Fibroblast of lung (primary cell): Measurements from ENCODE around the gene SHANK2. TPM values are rescaled to one million over a fixed set of nuclear protein-coding genes. Genes with fewer than 3 reads are reported as not detected.

Experiments
- DNase-seq, 2 donors: peaks; one replicate each; pipeline versions ENCODE4 v3.0.0 to v3.0.0-alpha.2; 2010; ENCODE audit warnings: low read depth in 2 of 2
- H2AFZ ChIP-seq: 2 replicates; pipeline ENCODE4 v1.5.1; 2012; ENCODE audit warnings: low read length, control low read depth, inconsistent platforms
- H3K27ac ChIP-seq: 2 replicates; pipeline ENCODE4 v1.5.1; 2011; ENCODE audit warnings: low read length, control low read depth; ENCODE audit not compliant: insufficient read depth
- H3K27me3 ChIP-seq: 2 replicates; pipeline ENCODE4 v1.5.1; 2011; ENCODE audit warnings: mild to moderate bottlenecking, low read length; ENCODE audit not compliant: control insufficient read depth, insufficient read depth
- H3K36me3 ChIP-seq: 2 replicates; pipeline ENCODE4 v1.5.1; 2011; ENCODE audit warnings: low read length; ENCODE audit not compliant: control insufficient read depth, insufficient read depth
- H3K4me1 ChIP-seq: 2 replicates; pipeline ENCODE4 v1.5.1; 2011; ENCODE audit warnings: low read length; ENCODE audit not compliant: control insufficient read depth, insufficient read depth; ENCODE audit errors: extremely low read depth
- H3K4me2 ChIP-seq: 2 replicates; pipeline ENCODE4 v1.5.1; 2011; ENCODE audit warnings: low read length, control low read depth; ENCODE audit not compliant: insufficient read depth; ENCODE audit errors: extremely low read depth
- H3K4me3 ChIP-seq, 4 experiments: fragments of 200-600 bp in 1 of 4; sonication (generic) in 1 of 4; replicated peaks in 1 of 4; 2 replicates each; pipeline ENCODE4 v1.5.1; 2011 to 2016; ENCODE audit warnings: low read length in 4 of 4, low read depth in 3 of 4, mild to moderate bottlenecking in 3 of 4, control low read depth in 2 of 4, inconsistent platforms in 1 of 4, mixed read lengths in 1 of 4; ENCODE audit not compliant: insufficient read depth in 1 of 4; ENCODE audit errors: control extremely low read depth in 1 of 4
- H3K79me2 ChIP-seq: 2 replicates; pipeline ENCODE4 v1.5.1; 2012; ENCODE audit warnings: mild to moderate bottlenecking, low read length, inconsistent platforms; ENCODE audit not compliant: control insufficient read depth, insufficient read depth
- H3K9ac ChIP-seq: 2 replicates; pipeline ENCODE4 v1.5.1; 2011; ENCODE audit warnings: mild to moderate bottlenecking, low read length, control low read depth; ENCODE audit not compliant: insufficient read depth
- H3K9me3 ChIP-seq: 2 replicates; pipeline ENCODE4 v1.5.1; 2012; ENCODE audit warnings: low read depth, low read length; ENCODE audit not compliant: control insufficient read depth, insufficient read depth
- H4K20me1 ChIP-seq: 2 replicates; pipeline ENCODE4 v1.5.1; 2011; ENCODE audit warnings: low read length; ENCODE audit not compliant: control insufficient read depth, insufficient read depth; ENCODE audit errors: extremely low read depth
- EZH2 ChIP-seq: IDR thresholded peaks from 2 replicates; pipeline ENCODE4 v1.5.1; 2012; ENCODE audit warnings: low read length, control low read depth, mild to moderate bottlenecking; ENCODE audit errors: missing control alignments
- polyA plus RNA-seq, 2 donors: library from polyadenylated mRNA; depleted of rRNA in 1 of 2; stranded (reverse) in 1 of 2; unstranded in 1 of 2; fragments of >200 nt; gene quantifications; 2 replicates each; pipeline ENCODE4 v1.2.1, GENCODE V29; 2011 to 2012; ENCODE audit warnings: missing spikeins in 1 of 2
- total RNA-seq: library from RNA; depleted of rRNA; stranded (reverse); fragments of >200 nt; gene quantifications from 2 replicates; pipeline ENCODE4 v1.2.1, GENCODE V29; 2014
- TF ChIP-seq, protein P1 (sequence below), 2 donors: IDR thresholded peaks in 1 of 2; conservative IDR thresholded peaks in 1 of 2; 1 replicate in 1 of 2; 2 replicates in 1 of 2; pipeline ENCODE4 v1.5.1; 2011 to 2012; ENCODE audit warnings: low read length in 2 of 2, control low read depth in 1 of 2, inconsistent platforms in 1 of 2, low read depth in 1 of 2, mild to moderate bottlenecking in 1 of 2

Gene SHANK2
- total and polyA plus RNA-seq, 2 donors (not counting 1 experiment from before 2014, with no cell fraction given) = 3.2 to 11.6 TPM

DNA sequence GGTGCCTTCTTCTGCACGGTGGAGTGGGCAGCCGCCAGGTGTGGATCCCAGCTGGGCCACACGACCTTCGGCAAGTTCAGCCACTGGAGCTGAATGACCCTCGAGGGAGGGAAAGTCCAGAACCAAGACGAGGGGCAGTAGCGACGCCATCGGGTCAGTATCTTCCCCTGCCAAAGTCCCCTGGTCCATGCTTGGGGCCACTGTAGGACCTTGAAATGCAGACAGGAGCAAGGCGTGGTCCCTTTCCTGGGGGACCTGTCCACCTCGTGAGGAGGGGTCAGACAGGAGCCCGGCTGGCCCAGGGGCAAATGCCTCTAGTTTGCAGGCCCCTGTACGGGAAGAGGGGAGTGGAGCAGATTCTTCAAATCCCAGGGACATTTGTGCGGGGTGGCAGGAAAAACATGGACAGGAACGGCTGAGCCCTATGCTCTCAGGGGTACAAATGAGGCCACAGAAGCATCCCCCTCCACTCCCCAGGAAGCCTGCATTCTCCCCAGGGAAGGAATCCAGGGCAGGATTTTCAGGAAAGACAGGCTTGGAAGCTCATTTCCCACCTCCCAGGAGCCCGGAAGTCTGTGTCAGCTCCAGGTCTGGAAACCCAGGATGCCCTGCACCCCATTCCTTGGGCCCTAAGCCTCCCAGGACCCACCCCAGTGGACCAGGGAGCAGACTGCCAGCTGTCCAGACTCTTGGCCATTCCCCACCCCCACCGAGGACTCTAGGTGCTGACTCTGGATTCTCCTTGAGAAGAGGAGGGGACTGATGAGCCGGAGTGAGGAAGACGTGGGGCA lies 6.6 kb downstream of the SHANK2 start:
- peaks cover 6% of the 10 kb centered on the region for H3K4me1 ChIP-seq
- no peaks in the 10 kb centered on the region for H3K9me3 ChIP-seq
- H3K4me2 ChIP-seq = no peak overlapping the region
- no peak overlapping the region for H3K9ac ChIP-seq
- H2AFZ ChIP-seq = no peak overlapping the region
- TF ChIP-seq, protein P1, sequence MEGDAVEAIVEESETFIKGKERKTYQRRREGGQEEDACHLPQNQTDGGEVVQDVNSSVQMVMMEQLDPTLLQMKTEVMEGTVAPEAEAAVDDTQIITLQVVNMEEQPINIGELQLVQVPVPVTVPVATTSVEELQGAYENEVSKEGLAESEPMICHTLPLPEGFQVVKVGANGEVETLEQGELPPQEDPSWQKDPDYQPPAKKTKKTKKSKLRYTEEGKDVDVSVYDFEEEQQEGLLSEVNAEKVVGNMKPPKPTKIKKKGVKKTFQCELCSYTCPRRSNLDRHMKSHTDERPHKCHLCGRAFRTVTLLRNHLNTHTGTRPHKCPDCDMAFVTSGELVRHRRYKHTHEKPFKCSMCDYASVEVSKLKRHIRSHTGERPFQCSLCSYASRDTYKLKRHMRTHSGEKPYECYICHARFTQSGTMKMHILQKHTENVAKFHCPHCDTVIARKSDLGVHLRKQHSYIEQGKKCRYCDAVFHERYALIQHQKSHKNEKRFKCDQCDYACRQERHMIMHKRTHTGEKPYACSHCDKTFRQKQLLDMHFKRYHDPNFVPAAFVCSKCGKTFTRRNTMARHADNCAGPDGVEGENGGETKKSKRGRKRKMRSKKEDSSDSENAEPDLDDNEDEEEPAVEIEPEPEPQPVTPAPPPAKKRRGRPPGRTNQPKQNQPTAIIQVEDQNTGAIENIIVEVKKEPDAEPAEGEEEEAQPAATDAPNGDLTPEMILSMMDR (conservative IDR thresholded peaks at IDR 0.05 in 1 of 2, IDR thresholded peaks at IDR 0.05 in 1 of 2; ENCODE audit: low read depth in 1 of 2, low read length in 2 of 2) = no peak
- no peak for TF ChIP-seq EZH2
- no peak overlapping the region for H3K27ac ChIP-seq
- no peaks in the 10 kb centered on the region for H4K20me1 ChIP-seq
- no peaks in the 10 kb centered on the region for H3K27me3 ChIP-seq
- H3K79me2 ChIP-seq = no peaks in the 10 kb centered on the region
- no peaks in the 10 kb centered on the region for H3K36me3 ChIP-seq
- H3K4me3 ChIP-seq = no peak overlapping the region
- no peak for DNase-seq

DNA sequence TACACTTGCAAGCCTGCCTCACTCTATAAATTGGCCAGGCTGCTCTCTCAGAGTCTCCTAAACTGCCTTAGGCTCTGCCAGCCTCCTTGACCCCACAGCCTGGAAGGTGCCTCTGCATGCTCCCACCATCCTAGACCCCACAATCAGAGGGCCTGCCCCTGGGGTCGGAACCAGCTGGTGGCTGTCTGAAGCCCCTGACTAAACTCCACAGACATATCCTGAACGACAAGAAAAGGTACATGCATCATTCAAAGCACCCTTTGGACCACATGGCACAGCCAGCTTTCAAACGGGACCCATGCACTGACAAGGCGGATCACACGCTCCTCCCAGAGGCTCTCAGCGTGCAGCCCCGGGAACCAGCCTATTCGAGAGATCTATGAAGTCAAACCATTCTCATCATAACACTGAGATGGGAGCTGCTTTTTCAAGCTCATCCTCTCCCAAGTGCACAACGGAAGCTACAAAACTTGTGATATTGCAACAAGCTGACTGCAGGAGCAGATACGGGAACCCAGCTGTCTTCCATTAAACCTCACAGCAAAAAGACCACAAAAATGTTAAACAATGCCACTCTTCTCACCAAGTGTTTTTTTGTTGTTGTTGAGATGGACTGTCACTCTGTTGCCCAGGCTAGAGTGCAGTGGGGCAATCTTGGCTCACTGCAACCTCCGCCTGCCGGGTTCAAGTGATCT lies 8.1 kb downstream of the SHANK2 start:
- DNase-seq = peak in 1 of 2 donors; percentile 43
- Histone ChIP-seq H3K4me2 (no peak overlapping the region), H3K4me3 (no peak overlapping the region), H3K4me1 (peaks cover 6% of the 10 kb centered on the region), H3K9ac (no peak overlapping the region), H3K9me3 (no peaks in the 10 kb centered on the region), H3K27me3 (no peaks in the 10 kb centered on the region), H3K79me2 (no peaks in the 10 kb centered on the region), H3K36me3 (no peaks in the 10 kb centered on the region), H2AFZ (no peak overlapping the region), H4K20me1 (no peaks in the 10 kb centered on the region), H3K27ac (no peak overlapping the region)
- TF ChIP-seq, protein P1 (conservative IDR thresholded peaks at IDR 0.05 in 1 of 2, IDR thresholded peaks at IDR 0.05 in 1 of 2; ENCODE audit: low read depth in 1 of 2, low read length in 2 of 2) = no peak
- no peak for TF ChIP-seq EZH2

DNA sequence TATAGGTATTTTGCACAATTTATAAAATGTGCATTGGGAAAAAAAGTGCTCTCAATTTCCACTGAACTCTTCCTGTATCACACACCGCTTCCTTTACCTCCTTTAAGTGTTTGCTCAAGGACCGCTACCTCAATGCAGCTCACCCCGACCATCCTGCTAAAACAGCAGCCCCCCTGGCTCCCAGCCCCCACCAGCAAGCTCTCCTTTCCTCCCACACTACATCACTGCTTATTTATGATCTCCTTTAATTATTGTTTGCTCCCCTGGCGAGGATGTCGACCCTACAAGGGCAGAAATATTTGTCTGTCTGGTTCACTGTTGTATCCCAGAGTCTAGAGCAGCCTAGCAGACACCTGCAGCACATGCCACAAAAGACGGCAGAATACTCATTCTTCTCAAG lies 10.0 kb downstream of the SHANK2 start:
- Histone ChIP-seq H3K36me3 (no peaks in the 10 kb centered on the region), H3K4me1 (peaks cover 6% of the 10 kb centered on the region), H3K4me3 (no peak overlapping the region), H3K79me2 (no peaks in the 10 kb centered on the region), H3K9me3 (no peaks in the 10 kb centered on the region), H3K9ac (no peak overlapping the region), H2AFZ (no peak overlapping the region), H3K4me2 (no peak overlapping the region), H3K27ac (no peak overlapping the region), H4K20me1 (no peaks in the 10 kb centered on the region), H3K27me3 (no peaks in the 10 kb centered on the region)
- DNase-seq = no peak
- TF ChIP-seq, protein P1 (conservative IDR thresholded peaks at IDR 0.05 in 1 of 2, IDR thresholded peaks at IDR 0.05 in 1 of 2; ENCODE audit: low read depth in 1 of 2, low read length in 2 of 2) = no peak
- no peak for TF ChIP-seq EZH2
